Measurements from ENCODE around the gene RHBDF1. TPM values are rescaled to one million over a fixed set of nuclear protein-coding genes. Genes with fewer than 3 reads are reported as not detected.
A peak's percentile ranks its signal among the peaks of the same experiment; 100 is the strongest.

Gene RHBDF1
- total RNA-seq, 5 donors from 2014 or later (not counting 1 experiment from before 2014, with no cell fraction given): 0.19 to 0.93 (median 0.53) TPM

- Mint-ChIP-seq H3K9me3 (no peaks in the 10 kb centered on the region), H3K4me3 (peak overlapping the region; percentile 63 to 83 (median 77)), H3K27ac (peak overlapping the region in 1 of 2 donors; percentile 6), H3K4me1 (peaks cover 27 to 37% (median 30%) of the 10 kb centered on the region in 3 donors), H3K27me3 (peaks cover 5 to 16% of the 10 kb centered on the region in 2 donors), H3K36me3 (no peaks in the 10 kb centered on the region)
- Histone ChIP-seq H3K36me3 (ENCODE audit: control insufficient read depth in 2 of 2, extremely low read depth in 1 of 2, insufficient read depth in 1 of 2, low read length in 1 of 2) (peaks cover 0 to 3% of the 10 kb centered on the region in 2 donors), H3K4me3 (ENCODE audit: control insufficient read depth in 1 of 2, extremely low read depth in 1 of 2, low read length in 1 of 2) (peak overlapping the region; percentile 6 to 72), H3K4me1 (ENCODE audit: control insufficient read depth in 1 of 2, extremely low read depth in 1 of 2, insufficient read depth in 2 of 2, low read length in 2 of 2) (peaks cover 19 to 42% of the 10 kb centered on the region in 2 experiments), H3K9me3 (no peaks in the 10 kb centered on the region), H3K27ac (ENCODE audit: low read length) (no peak overlapping the region), H3K27me3 (replicated peaks in 1 of 2; ENCODE audit: control insufficient read depth in 2 of 2, extremely low read depth in 1 of 2, insufficient read depth in 2 of 2, low read length in 1 of 2) (peaks cover 0 to 36% of the 10 kb centered on the region in 2 experiments)
- POLR2A ChIA-PET: no interaction called here
- CTCF ChIA-PET: interaction anchor here (0.6 to 1.0 kb wide), 3 partner anchors 11 to 20 kb away, joined by 3 to 4 read pairs (median 3); no protein-coding TSS in a partner anchor
- ATAC-seq (replicated peaks in 1 of 4): no peak
- 72% methylated on average over 6 of the region's 13 CpGs for WGBS (ENCODE audit: insufficient coverage)
- no peak for DNase-seq
These were observed 4.3 kb upstream of the RHBDF1 start for GRCh38 chr16:76535-77272.

GRCh38 chr16:75580-76501, 3.4 kb upstream of the RHBDF1 start:
- DNase-seq (peak in 2 of 35 experiments; percentile 18 to 22), ATAC-seq (replicated peaks in 1 of 4) (no peak)
- WGBS (ENCODE audit: insufficient coverage): 70% methylated on average over 3 of the region's 11 CpGs
- Histone ChIP-seq H3K4me1 (ENCODE audit: control insufficient read depth in 1 of 2, extremely low read depth in 1 of 2, insufficient read depth in 2 of 2, low read length in 2 of 2) (peaks cover 19 to 42% of the 10 kb centered on the region in 2 experiments), H3K36me3 (ENCODE audit: control insufficient read depth in 2 of 2, extremely low read depth in 1 of 2, insufficient read depth in 1 of 2, low read length in 1 of 2) (peaks cover 0 to 3% of the 10 kb centered on the region in 2 donors), H3K9me3 (no peaks in the 10 kb centered on the region), H3K27me3 (replicated peaks in 1 of 2; ENCODE audit: control insufficient read depth in 2 of 2, extremely low read depth in 1 of 2, insufficient read depth in 2 of 2, low read length in 1 of 2) (peaks cover 0 to 45% of the 10 kb centered on the region in 2 experiments), H3K4me3 (ENCODE audit: control insufficient read depth in 1 of 2, extremely low read depth in 1 of 2, low read length in 1 of 2) (no peak overlapping the region), H3K27ac (ENCODE audit: low read length) (no peak overlapping the region)
- no peak overlapping the region for H3K27ac Mint-ChIP-seq
- no peaks in the 10 kb centered on the region for H3K36me3 Mint-ChIP-seq
- no peaks in the 10 kb centered on the region for H3K9me3 Mint-ChIP-seq
- POLR2A ChIA-PET: no interaction called here
- peaks cover 5 to 19% of the 10 kb centered on the region in 2 donors for H3K27me3 Mint-ChIP-seq
- H3K4me1 Mint-ChIP-seq: peaks cover 27 to 37% (median 30%) of the 10 kb centered on the region in 3 donors
- peak overlapping the region; percentile 63 to 83 (median 77) for H3K4me3 Mint-ChIP-seq
- CTCF ChIA-PET: interaction anchor here in 1 of 2 donors (1.0 to 1.1 kb wide), 3 partner anchors 21 to 287 kb away, joined by 3 to 4 read pairs (median 4); no protein-coding TSS in a partner anchor

- POLR2A ChIA-PET: interaction anchor here in 1 of 2 donors (0.6 kb wide), 1 partner anchor 12 kb away, joined by 3 read pairs; no protein-coding TSS in a partner anchor
- Mint-ChIP-seq H3K27ac (no peak overlapping the region), H3K4me3 (no peak overlapping the region)
These were observed 2.4 kb upstream of the RHBDF1 start for GRCh38 chr16:74747-75334.

GRCh38 chr16:74051-74746, 1.8 kb upstream of the RHBDF1 start:
- H3K36me3 ChIP-seq (ENCODE audit: control insufficient read depth in 2 of 2, extremely low read depth in 1 of 2, insufficient read depth in 1 of 2, low read length in 1 of 2): no peaks in the 10 kb centered on the region
- 82% methylated on average over 12 of the region's 12 CpGs for WGBS (ENCODE audit: insufficient coverage)
- H3K4me1 Mint-ChIP-seq: peaks cover 25 to 32% (median 30%) of the 10 kb centered on the region in 3 donors
- no peaks in the 10 kb centered on the region for H3K9me3 Mint-ChIP-seq
- H3K27ac ChIP-seq (ENCODE audit: low read length): no peak overlapping the region
- H3K27me3 ChIP-seq (replicated peaks in 1 of 2; ENCODE audit: control insufficient read depth in 2 of 2, extremely low read depth in 1 of 2, insufficient read depth in 2 of 2, low read length in 1 of 2): peaks cover 0 to 58% of the 10 kb centered on the region in 2 experiments
- H3K4me3 ChIP-seq (ENCODE audit: control insufficient read depth in 1 of 2, extremely low read depth in 1 of 2, low read length in 1 of 2): no peak overlapping the region
- peaks cover 19 to 40% of the 10 kb centered on the region in 2 experiments for H3K4me1 ChIP-seq (ENCODE audit: control insufficient read depth in 1 of 2, extremely low read depth in 1 of 2, insufficient read depth in 2 of 2, low read length in 2 of 2)
- ATAC-seq (replicated peaks in 1 of 4) (no peak), DNase-seq (no peak)
- no peak overlapping the region for H3K27ac Mint-ChIP-seq
- H3K36me3 Mint-ChIP-seq: no peaks in the 10 kb centered on the region
- no peak overlapping the region for H3K4me3 Mint-ChIP-seq
- POLR2A ChIA-PET: interaction anchor here in 1 of 2 donors (0.6 kb wide), 1 partner anchor 13 kb away, joined by 3 read pairs; no protein-coding TSS in a partner anchor
- CTCF ChIA-PET: no interaction called here
- peaks cover 8 to 33% of the 10 kb centered on the region in 2 donors for H3K27me3 Mint-ChIP-seq
- no peaks in the 10 kb centered on the region for H3K9me3 ChIP-seq

More at GRCh38 chr16:74747-75334, 2.4 kb upstream of the RHBDF1 start:
- CTCF ChIA-PET: interaction anchor here in 1 of 2 donors (1.0 to 1.1 kb wide), 2 partner anchors 22 to 288 kb away, joined by 4 read pairs; no protein-coding TSS in a partner anchor
- ATAC-seq (replicated peaks in 1 of 4) (no peak), DNase-seq (no peak)
- Histone ChIP-seq H3K9me3 (no peaks in the 10 kb centered on the region), H3K27me3 (replicated peaks in 1 of 2; ENCODE audit: control insufficient read depth in 2 of 2, extremely low read depth in 1 of 2, insufficient read depth in 2 of 2, low read length in 1 of 2) (peaks cover 0 to 55% of the 10 kb centered on the region in 2 experiments), H3K4me1 (ENCODE audit: control insufficient read depth in 1 of 2, extremely low read depth in 1 of 2, insufficient read depth in 2 of 2, low read length in 2 of 2) (peaks cover 19 to 42% of the 10 kb centered on the region in 2 experiments), H3K4me3 (ENCODE audit: control insufficient read depth in 1 of 2, extremely low read depth in 1 of 2, low read length in 1 of 2) (no peak overlapping the region), H3K27ac (ENCODE audit: low read length) (no peak overlapping the region), H3K36me3 (ENCODE audit: control insufficient read depth in 2 of 2, extremely low read depth in 1 of 2, insufficient read depth in 1 of 2, low read length in 1 of 2) (peaks cover 0 to 3% of the 10 kb centered on the region in 2 donors)
- 91% methylated on average over 10 of the region's 16 CpGs for WGBS (ENCODE audit: insufficient coverage)
- H3K27me3 Mint-ChIP-seq: peaks cover 8 to 29% of the 10 kb centered on the region in 2 donors
- H3K36me3 Mint-ChIP-seq: no peaks in the 10 kb centered on the region
- H3K4me1 Mint-ChIP-seq: peaks cover 27 to 38% (median 30%) of the 10 kb centered on the region in 3 donors
- H3K9me3 Mint-ChIP-seq: no peaks in the 10 kb centered on the region

GRCh38 chr16:71540-72401, 660 bp downstream of the RHBDF1 start:
- H3K4me1 Mint-ChIP-seq: peaks cover 12 to 17% (median 15%) of the 10 kb centered on the region in 3 donors
- no peak overlapping the region for H3K27ac Mint-ChIP-seq
- Histone ChIP-seq H3K27ac (ENCODE audit: low read length) (no peak overlapping the region), H3K27me3 (replicated peaks in 1 of 2; ENCODE audit: control insufficient read depth in 2 of 2, extremely low read depth in 1 of 2, insufficient read depth in 2 of 2, low read length in 1 of 2) (peaks cover 0 to 78% of the 10 kb centered on the region in 2 experiments), H3K36me3 (ENCODE audit: control insufficient read depth in 2 of 2, extremely low read depth in 1 of 2, insufficient read depth in 1 of 2, low read length in 1 of 2) (no peaks in the 10 kb centered on the region), H3K9me3 (no peaks in the 10 kb centered on the region), H3K4me1 (ENCODE audit: control insufficient read depth in 1 of 2, extremely low read depth in 1 of 2, insufficient read depth in 2 of 2, low read length in 2 of 2) (peaks cover 6 to 22% of the 10 kb centered on the region in 2 experiments), H3K4me3 (ENCODE audit: control insufficient read depth in 1 of 2, extremely low read depth in 1 of 2, low read length in 1 of 2) (no peak overlapping the region)
- no peaks in the 10 kb centered on the region for H3K9me3 Mint-ChIP-seq
- ATAC-seq (replicated peaks in 1 of 4): no peak
- peak overlapping the region in 1 of 3 donors; percentile 19 for H3K4me3 Mint-ChIP-seq
- 18% methylated on average over 43 of the region's 57 CpGs for WGBS (ENCODE audit: insufficient coverage)
- DNase-seq: no peak
- H3K36me3 Mint-ChIP-seq: no peaks in the 10 kb centered on the region
- POLR2A ChIA-PET: no interaction called here
- peaks cover 8 to 37% of the 10 kb centered on the region in 2 donors for H3K27me3 Mint-ChIP-seq
- CTCF ChIA-PET: no interaction called here

Data from T-cell (primary cell).